PC-3 (cell line): ENCODE data around the gene CAST.

Source experiments
- CTCF ChIP-seq: fragments of 300-600 bp; sonication (generic); conservative IDR thresholded peaks from 2 replicates; pipeline ENCODE4 v1.5.1; 2017; ENCODE audit warnings: antibody characterized with exemption, low read depth, mild to moderate bottlenecking, low read length
- EZH2 ChIP-seq: fragments of 300-600 bp; sonication (generic); IDR thresholded peaks from one replicate; pipeline ENCODE4 v1.6.1; 2017; ENCODE audit warnings: antibody characterized with exemption, mild to moderate bottlenecking, low read length; ENCODE audit not compliant: unreplicated experiment
- EZH2phosphoT487 ChIP-seq: fragments of 300-600 bp; sonication (generic); IDR thresholded peaks from 2 replicates; pipeline ENCODE4 v1.6.1; 2018; ENCODE audit warnings: mild to moderate bottlenecking, antibody characterized with exemption, low read length, borderline replicate concordance

GRCh38 chr5:96772111-96772510 is 109.9 kb downstream of the CAST start:
- TF ChIP-seq CTCF (no peak), EZH2 (no peak), EZH2phosphoT487 (no peak)
